Calu3 (cell line): ENCODE data around the gene BAG2. TPM values are rescaled to one million over a fixed set of nuclear protein-coding genes. Genes with fewer than 3 reads are reported as not detected.

Source experiments
- BruUV-seq: library from RNA; stranded (reverse); fragments of 400-500 nt; replicated peaks from 2 replicates; lab custom pipeline; 2021; lab: Mats Ljungman, UMichigan
- CTCF ChIA-PET: fragments of 300-600 bp; sonication (Branson Sonifier 250); formaldehyde crosslinking; loops from one replicate; lab custom pipeline; 2022; ENCODE audit warnings: antibody characterized with exemption; lab: Charles Lee
- DNase-seq: peaks from one replicate; pipeline ENCODE4 v3.0.0; 2022
- H3K27ac Mint-ChIP-seq: one replicate; pipeline ENCODE4 v1.8.0; 2022; ENCODE audit warnings: mixed read lengths; ENCODE audit not compliant: unreplicated experiment
- H3K27me3 Mint-ChIP-seq: one replicate; pipeline ENCODE4 v1.8.0; 2022; ENCODE audit warnings: mixed read lengths; ENCODE audit not compliant: unreplicated experiment
- H3K36me3 Mint-ChIP-seq: one replicate; pipeline ENCODE4 v1.8.0; 2022; ENCODE audit warnings: mild to moderate bottlenecking, moderate library complexity, mixed read lengths; ENCODE audit not compliant: insufficient read depth, unreplicated experiment
- H3K4me1 Mint-ChIP-seq: one replicate; pipeline ENCODE4 v1.8.0; 2022; ENCODE audit warnings: mild to moderate bottlenecking, low read depth, mixed read lengths; ENCODE audit not compliant: unreplicated experiment
- H3K4me3 Mint-ChIP-seq: one replicate; pipeline ENCODE4 v1.8.0; 2022; ENCODE audit warnings: mild to moderate bottlenecking, low read depth, moderate library complexity, mixed read lengths; ENCODE audit not compliant: unreplicated experiment
- H3K9me3 Mint-ChIP-seq: one replicate; pipeline ENCODE4 v1.8.0; 2022; ENCODE audit warnings: low read depth, mixed read lengths; ENCODE audit not compliant: unreplicated experiment
- intact Hi-C: fragments of 100-400 bp; cut with micrococcal nuclease; formaldehyde crosslinking; loops from one replicate; pipeline ENCODE4 v1.10.0; 2022; ENCODE audit not compliant: unreplicated experiment
- total RNA-seq: library from RNA; stranded (reverse); gene quantifications from 2 replicates; pipeline ENCODE4 v1.2.3, GENCODE V29; 2022
- TF ChIP-seq, protein P1 (sequence below): fragments of 200-600 bp; IDR thresholded peaks from one replicate; pipeline ENCODE4 v1.8.0; 2022; ENCODE audit warnings: antibody characterized with exemption; ENCODE audit not compliant: unreplicated experiment

Gene BAG2
- total RNA-seq, 1 experiment from 2014 or later = 12.1 TPM

DNA sequence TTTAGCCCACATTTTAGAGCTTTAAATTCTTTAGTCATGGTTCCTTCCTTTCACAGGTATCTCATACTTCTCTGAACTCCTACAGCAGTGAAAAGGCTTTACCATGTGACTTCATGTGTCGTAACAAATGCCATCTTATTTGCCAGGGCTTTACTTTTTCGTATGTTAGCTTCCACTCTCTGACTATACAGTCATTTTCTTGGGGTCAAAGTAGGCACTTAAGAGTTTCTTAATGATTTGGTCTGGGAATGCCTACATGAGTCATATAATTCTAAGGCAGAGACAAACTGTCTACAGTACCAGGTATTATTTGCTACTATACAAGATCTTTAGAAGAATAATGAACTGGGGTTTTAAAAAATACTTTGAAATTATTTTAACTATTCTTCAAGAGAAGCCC lies 35.0 kb downstream of the BAG2 start:
- TF ChIP-seq, protein P1, sequence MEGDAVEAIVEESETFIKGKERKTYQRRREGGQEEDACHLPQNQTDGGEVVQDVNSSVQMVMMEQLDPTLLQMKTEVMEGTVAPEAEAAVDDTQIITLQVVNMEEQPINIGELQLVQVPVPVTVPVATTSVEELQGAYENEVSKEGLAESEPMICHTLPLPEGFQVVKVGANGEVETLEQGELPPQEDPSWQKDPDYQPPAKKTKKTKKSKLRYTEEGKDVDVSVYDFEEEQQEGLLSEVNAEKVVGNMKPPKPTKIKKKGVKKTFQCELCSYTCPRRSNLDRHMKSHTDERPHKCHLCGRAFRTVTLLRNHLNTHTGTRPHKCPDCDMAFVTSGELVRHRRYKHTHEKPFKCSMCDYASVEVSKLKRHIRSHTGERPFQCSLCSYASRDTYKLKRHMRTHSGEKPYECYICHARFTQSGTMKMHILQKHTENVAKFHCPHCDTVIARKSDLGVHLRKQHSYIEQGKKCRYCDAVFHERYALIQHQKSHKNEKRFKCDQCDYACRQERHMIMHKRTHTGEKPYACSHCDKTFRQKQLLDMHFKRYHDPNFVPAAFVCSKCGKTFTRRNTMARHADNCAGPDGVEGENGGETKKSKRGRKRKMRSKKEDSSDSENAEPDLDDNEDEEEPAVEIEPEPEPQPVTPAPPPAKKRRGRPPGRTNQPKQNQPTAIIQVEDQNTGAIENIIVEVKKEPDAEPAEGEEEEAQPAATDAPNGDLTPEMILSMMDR = no peak
- H3K4me3 Mint-ChIP-seq = no peak overlapping the region
- no peaks in the 10 kb centered on the region for H3K36me3 Mint-ChIP-seq
- CTCF ChIA-PET = no interaction called here
- no peaks in the 10 kb centered on the region for H3K4me1 Mint-ChIP-seq
- intact Hi-C loops = no loop called here
- H3K27ac Mint-ChIP-seq = no peak overlapping the region
- no peaks in the 10 kb centered on the region for H3K9me3 Mint-ChIP-seq
- BruUV-seq = no TSS peak
- H3K27me3 Mint-ChIP-seq = no peaks in the 10 kb centered on the region
- DNase-seq = no peak

DNA sequence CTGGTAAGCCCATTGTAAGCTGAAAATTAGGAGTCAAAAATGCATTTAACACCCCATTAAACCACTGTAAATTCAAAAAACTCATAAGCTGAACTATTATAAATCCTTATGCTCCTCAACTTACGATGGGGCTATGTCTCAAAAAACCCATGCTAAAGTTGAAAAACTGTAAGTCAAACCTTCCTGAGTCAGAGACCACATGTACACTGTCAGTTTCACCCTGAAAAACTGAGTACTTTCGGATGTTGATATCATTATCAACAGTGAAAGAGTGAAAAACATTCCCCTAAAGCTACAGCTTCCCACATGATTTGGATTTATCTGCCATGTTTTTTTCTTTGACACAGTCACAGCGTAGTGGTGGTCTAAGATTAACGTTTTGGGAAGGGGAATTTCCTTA lies 35.7 kb downstream of the BAG2 start:
- no peak for DNase-seq
- no peak overlapping the region for H3K27ac Mint-ChIP-seq
- intact Hi-C loops = no loop called here
- no peaks in the 10 kb centered on the region for H3K4me1 Mint-ChIP-seq
- H3K27me3 Mint-ChIP-seq = no peaks in the 10 kb centered on the region
- no peak overlapping the region for H3K4me3 Mint-ChIP-seq
- CTCF ChIA-PET = no interaction called here
- no TSS peak for BruUV-seq
- H3K9me3 Mint-ChIP-seq = no peaks in the 10 kb centered on the region
- TF ChIP-seq, protein P1 = no peak
- H3K36me3 Mint-ChIP-seq = no peaks in the 10 kb centered on the region

DNA sequence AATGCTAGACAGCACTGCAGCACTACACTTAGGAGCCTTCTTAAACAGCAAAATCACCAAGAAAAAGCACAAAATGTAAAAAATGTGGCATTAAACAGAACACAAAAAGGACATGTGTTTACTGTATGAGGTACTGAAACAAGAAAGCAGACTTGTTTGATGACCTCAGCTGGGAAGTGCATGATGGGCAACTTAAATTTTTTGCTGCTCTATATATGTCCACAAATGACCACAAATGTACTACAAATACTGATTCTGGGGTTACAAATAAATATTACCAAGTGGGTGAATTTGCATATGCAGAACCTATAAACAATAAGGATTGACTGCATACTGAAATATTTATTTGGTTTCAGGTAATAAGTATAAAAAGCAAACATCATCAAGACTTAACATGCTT lies 36.9 kb downstream of the BAG2 start:
- Mint-ChIP-seq H3K4me3 (no peak overlapping the region), H3K27ac (no peak overlapping the region), H3K9me3 (no peaks in the 10 kb centered on the region), H3K4me1 (no peaks in the 10 kb centered on the region), H3K27me3 (no peaks in the 10 kb centered on the region), H3K36me3 (no peaks in the 10 kb centered on the region)
- CTCF ChIA-PET = interaction anchor here (0.9 kb wide), 1 partner anchor 404 kb away, joined by 9 read pairs; no protein-coding TSS in a partner anchor
- no peak for DNase-seq
- intact Hi-C loops = no loop called here
- TF ChIP-seq, protein P1 = no peak
- BruUV-seq = no TSS peak

DNA sequence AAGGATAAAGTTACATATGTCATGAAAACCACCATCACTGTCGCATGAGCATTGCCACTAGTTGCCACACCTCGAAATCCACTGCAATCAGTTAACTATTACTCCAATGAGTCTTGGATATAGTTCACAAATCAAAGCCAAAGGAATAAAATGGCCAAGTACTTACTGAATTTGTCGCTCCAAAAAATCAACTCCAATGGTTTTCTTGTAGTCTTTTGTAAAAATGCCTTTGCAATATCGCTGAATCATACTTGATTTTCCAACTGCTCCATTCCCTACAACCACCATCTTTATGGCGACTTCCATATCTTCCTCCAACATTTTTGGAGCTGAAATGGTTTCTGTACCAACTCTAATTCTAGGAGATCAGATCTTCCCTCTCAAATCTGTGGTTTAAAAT lies 37.9 kb downstream of the BAG2 start:
- H3K27ac Mint-ChIP-seq = no peak overlapping the region
- no TSS peak for BruUV-seq

More for the DNA sequence above, 37.9 kb downstream of the BAG2 start:
- Mint-ChIP-seq H3K36me3 (no peaks in the 10 kb centered on the region), H3K4me3 (no peak overlapping the region), H3K4me1 (no peaks in the 10 kb centered on the region), H3K9me3 (no peaks in the 10 kb centered on the region), H3K27me3 (no peaks in the 10 kb centered on the region)
- DNase-seq = no peak
- TF ChIP-seq, protein P1 = no peak
- intact Hi-C loops = no loop called here
- CTCF ChIA-PET = no interaction called here
